T-helper 17 cell (primary cell): ENCODE data around the gene TMEM248. TPM values are rescaled to one million over a fixed set of nuclear protein-coding genes. Genes with fewer than 3 reads are reported as not detected.
"Not testable (repeated sequence)": the region's sequence is repeated elsewhere in the genome, so short reads cannot be mapped to it uniquely, and the experiment has no call there.

Experiments
- ATAC-seq: fragments of 150-1000 bp; cut with Tn5 transposase; 2 replicates; pipeline ENCODE4 v1.10.0; 2021; ENCODE audit warnings: mild to moderate bottlenecking, moderate library complexity
- DNase-seq, 3 donors: peaks; one replicate each; pipeline versions ENCODE4 v3.0.0 to v3.0.0-alpha.2; 2020 to 2021
- H3K9me3 ChIP-seq: one replicate; pipeline ENCODE4 v1.7.0; 2013; ENCODE audit warnings: low read length, mild to moderate bottlenecking; ENCODE audit not compliant: control insufficient read depth, poor library complexity, severe bottlenecking
- H3K27ac Mint-ChIP-seq: one replicate; pipeline ENCODE4 v1.8.0; 2022; ENCODE audit warnings: mild to moderate bottlenecking, moderate library complexity, mixed read lengths
- H3K27me3 Mint-ChIP-seq: one replicate; pipeline ENCODE4 v1.8.0; 2022; ENCODE audit warnings: mixed read lengths
- H3K36me3 Mint-ChIP-seq: one replicate; pipeline ENCODE4 v1.8.0; 2022; ENCODE audit warnings: low read depth, mixed read lengths
- H3K4me1 Mint-ChIP-seq: one replicate; pipeline ENCODE4 v1.8.0; 2022; ENCODE audit warnings: mild to moderate bottlenecking, mixed read lengths
- H3K4me3 Mint-ChIP-seq: one replicate; pipeline ENCODE4 v1.8.0; 2022; ENCODE audit warnings: mild to moderate bottlenecking, moderate library complexity, mixed read lengths
- total RNA-seq, 4 donors: library from RNA in 2 of 4; stranded (reverse) in 2 of 4; gene quantifications; one replicate each; pipeline ENCODE4 v1.2.3 and lab custom pipeline; 2022 to 2026

The TMEM248 gene
- total RNA-seq, 2 donors from 2014 or later: 73.7 to 87.4 TPM

GRCh38 chr7:66964411-66964810 is 43.4 kb downstream of the TMEM248 start:
- H3K4me3 Mint-ChIP-seq: no peak overlapping the region
- peaks cover 2% of the 10 kb centered on the region for H3K36me3 Mint-ChIP-seq
- no peaks in the 10 kb centered on the region for H3K27me3 Mint-ChIP-seq
- H3K27ac Mint-ChIP-seq: no peak overlapping the region
- no peaks in the 10 kb centered on the region for H3K9me3 ChIP-seq
- ATAC-seq (no peak), DNase-seq (no peak)
- H3K4me1 Mint-ChIP-seq: no peaks in the 10 kb centered on the region

DNA sequence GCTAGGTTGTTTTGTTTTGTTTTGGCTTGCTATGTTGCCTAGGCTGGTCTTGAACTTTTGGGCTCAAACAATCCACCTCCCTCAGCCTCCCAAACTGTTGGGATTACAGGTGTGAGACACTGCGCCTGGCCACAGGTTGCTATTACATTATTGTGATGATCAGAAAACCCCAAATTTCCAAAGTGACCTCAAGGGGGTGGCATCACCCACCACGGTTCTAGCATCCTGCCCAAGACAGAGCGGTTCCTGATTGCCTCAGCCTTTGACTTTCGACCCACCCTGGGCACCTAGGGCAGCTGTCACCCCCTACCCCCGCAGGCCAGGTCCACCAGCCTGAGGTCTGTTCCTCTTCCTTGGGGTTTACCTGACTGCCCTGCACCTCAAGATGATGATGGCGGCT is 46.0 kb downstream of the TMEM248 start:
- no peaks in the 10 kb centered on the region for H3K9me3 ChIP-seq
- DNase-seq: no peak
- H3K4me1 Mint-ChIP-seq: no peaks in the 10 kb centered on the region
- no peak overlapping the region for H3K27ac Mint-ChIP-seq
- no peaks in the 10 kb centered on the region for H3K36me3 Mint-ChIP-seq
- H3K4me3 Mint-ChIP-seq: no peak overlapping the region
- no peaks in the 10 kb centered on the region for H3K27me3 Mint-ChIP-seq
- ATAC-seq: no peak

DNA sequence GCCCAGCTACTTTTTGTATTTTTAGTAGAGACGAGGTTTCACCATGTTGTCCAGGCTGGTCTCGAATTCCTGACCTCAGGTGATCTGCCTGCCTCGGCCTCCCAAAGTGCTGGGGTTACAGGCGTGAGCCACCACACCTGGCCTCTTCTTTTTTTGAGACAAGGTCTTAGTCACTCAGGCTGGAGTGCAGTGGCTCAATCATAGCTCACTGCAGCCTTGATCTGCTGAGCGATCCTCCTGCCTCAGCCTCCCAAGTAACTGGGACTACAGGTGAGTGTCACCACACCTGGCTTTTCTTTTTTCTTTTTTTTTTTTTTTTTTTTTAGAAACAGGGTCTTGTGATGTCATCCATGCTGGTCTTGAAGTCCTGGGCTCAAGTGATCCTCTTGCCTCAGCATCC is 48.0 kb downstream of the TMEM248 start:
- not testable (repeated sequence) for H3K27me3 Mint-ChIP-seq, H3K4me3 Mint-ChIP-seq, ATAC-seq, DNase-seq, H3K9me3 ChIP-seq, H3K27ac Mint-ChIP-seq, H3K36me3 Mint-ChIP-seq, H3K4me1 Mint-ChIP-seq

GRCh38 chr7:66970310-66970709 is 49.3 kb downstream of the TMEM248 start:
- no peak overlapping the region for H3K27ac Mint-ChIP-seq
- no peaks in the 10 kb centered on the region for H3K4me1 Mint-ChIP-seq
- H3K36me3 Mint-ChIP-seq: no peaks in the 10 kb centered on the region
- no peak overlapping the region for H3K4me3 Mint-ChIP-seq
- no peaks in the 10 kb centered on the region for H3K9me3 ChIP-seq
- H3K27me3 Mint-ChIP-seq: no peaks in the 10 kb centered on the region
- ATAC-seq (no peak), DNase-seq (no peak)

- Mint-ChIP-seq H3K27me3 (no peaks in the 10 kb centered on the region), H3K4me1 (no peaks in the 10 kb centered on the region), H3K27ac (no peak overlapping the region), H3K36me3 (no peaks in the 10 kb centered on the region), H3K4me3 (no peak overlapping the region)
- no peaks in the 10 kb centered on the region for H3K9me3 ChIP-seq
- DNase-seq: no peak
- no peak for ATAC-seq
These were observed 54.1 kb downstream of the TMEM248 start for GRCh38 chr7:66974986-66975590.

- H3K9me3 ChIP-seq, H3K4me3 Mint-ChIP-seq, DNase-seq, H3K27me3 Mint-ChIP-seq, H3K27ac Mint-ChIP-seq, ATAC-seq, H3K4me1 Mint-ChIP-seq, H3K36me3 Mint-ChIP-seq: not testable (repeated sequence)
These were observed 57.3 kb downstream of the TMEM248 start for GRCh38 chr7:66978312-66978711.

DNA sequence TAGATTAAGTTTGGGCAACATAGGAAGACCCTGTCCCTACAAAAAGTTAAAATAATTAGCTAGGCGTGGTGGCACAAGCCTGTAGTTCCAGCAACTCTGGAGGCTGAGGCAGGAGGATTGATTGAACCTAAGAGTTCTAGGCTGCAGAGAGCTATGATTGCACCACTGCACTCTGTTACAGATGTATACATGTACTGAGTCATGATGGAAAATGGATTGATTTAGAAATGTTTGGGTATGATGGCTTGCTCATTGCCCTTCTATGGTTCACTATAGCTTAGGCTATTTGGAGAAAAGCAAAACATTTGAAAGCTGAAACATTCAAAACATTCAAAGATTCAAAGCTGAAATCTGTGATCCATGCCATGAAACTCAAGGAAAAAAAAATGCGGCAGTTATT is 58.0 kb downstream of the TMEM248 start:
- not testable (repeated sequence) for H3K27ac Mint-ChIP-seq, H3K36me3 Mint-ChIP-seq, H3K4me1 Mint-ChIP-seq, H3K27me3 Mint-ChIP-seq, H3K9me3 ChIP-seq, H3K4me3 Mint-ChIP-seq, ATAC-seq, DNase-seq

GRCh38 chr7:66980336-66980735 is 59.3 kb downstream of the TMEM248 start:
- not testable (repeated sequence) for H3K27me3 Mint-ChIP-seq, H3K4me1 Mint-ChIP-seq, H3K36me3 Mint-ChIP-seq, DNase-seq, H3K4me3 Mint-ChIP-seq, H3K27ac Mint-ChIP-seq, H3K9me3 ChIP-seq, ATAC-seq

- not testable (repeated sequence) for H3K27ac Mint-ChIP-seq, H3K4me3 Mint-ChIP-seq, H3K9me3 ChIP-seq, DNase-seq, H3K36me3 Mint-ChIP-seq, ATAC-seq, H3K27me3 Mint-ChIP-seq
- peaks cover 14% of the 10 kb centered on the region for H3K4me1 Mint-ChIP-seq
These were observed 68.5 kb downstream of the TMEM248 start for GRCh38 chr7:66989552-66989951.

- Mint-ChIP-seq H3K4me3 (peak overlapping the region; percentile 99), H3K27ac (peak overlapping the region; percentile 98), H3K4me1 (peaks cover 22% of the 10 kb centered on the region)
- not testable (repeated sequence) for H3K36me3 Mint-ChIP-seq, H3K27me3 Mint-ChIP-seq, DNase-seq, ATAC-seq, H3K9me3 ChIP-seq
These were observed 73.0 kb downstream of the TMEM248 start for GRCh38 chr7:66994051-66994450.

- DNase-seq: peak in 2 of 3 donors; percentile 29 to 35
- not testable (repeated sequence) for H3K9me3 ChIP-seq, H3K27me3 Mint-ChIP-seq, H3K36me3 Mint-ChIP-seq
- H3K27ac Mint-ChIP-seq: peak overlapping the region; percentile 98
- peak overlapping the region; percentile 99 for H3K4me3 Mint-ChIP-seq
- H3K4me1 Mint-ChIP-seq: peaks cover 22% of the 10 kb centered on the region
- ATAC-seq: peak; percentile 61
These were observed 73.6 kb downstream of the TMEM248 start for GRCh38 chr7:66994691-66995049.

- not testable (repeated sequence) for H3K9me3 ChIP-seq, H3K36me3 Mint-ChIP-seq, H3K27me3 Mint-ChIP-seq
- ATAC-seq: peak; percentile 62
- peak within 1 kb of the TSS; percentile 98 for H3K27ac Mint-ChIP-seq
- H3K4me3 Mint-ChIP-seq: peak within 1 kb of the TSS; percentile 99
- DNase-seq: peak; percentile 76 to 88 (median 86)
- H3K4me1 Mint-ChIP-seq: peaks cover 22% of the 10 kb centered on the region
These were observed 74.2 kb downstream of the TMEM248 start, which contains the start of gene SBDS for GRCh38 chr7:66995050-66995776. TSS of gene SBDS (minus strand) at chr7:66995586. CDS start at chr7:66995417, 169 bp downstream.

GRCh38 chr7:66996444-66997191 is 75.6 kb downstream of the TMEM248 start, which contains the start of gene TYW1:
TSS of gene TYW1 (plus strand) at chr7:66996833. CDS start at chr7:66996979, 146 bp downstream.
- not testable (repeated sequence) for H3K9me3 ChIP-seq, H3K36me3 Mint-ChIP-seq, H3K27me3 Mint-ChIP-seq
- Mint-ChIP-seq H3K4me1 (peaks cover 22% of the 10 kb centered on the region), H3K27ac (peak within 1 kb of the TSS; percentile 98), H3K4me3 (peak within 1 kb of the TSS; percentile 99)
- DNase-seq (peak; percentile 90 to 97 (median 96)), ATAC-seq (peak; percentile 86)
